SK-N-SH treated with all-trans-retinoic acid at 6 μM for 48 hours (cell line): ENCODE measurements around the gene BRD9.
A peak's percentile ranks its signal among the peaks of the same experiment; 100 is the strongest.
"Not testable (repeated sequence)": the region's sequence is repeated elsewhere in the genome, so short reads cannot be mapped to it uniquely, and the experiment has no call there.

Source experiments
- ATAC-seq: fragments of 200-7000 bp; cut with Tn5 transposase; 3 replicates; pipeline ENCODE4 v1.9.1; 2020; ENCODE audit warnings: mild to moderate bottlenecking, moderate library complexity
- ARNTL ChIP-seq: fragments of 450-650 bp; formaldehyde crosslinking; IDR thresholded peaks from 2 replicates; pipeline ENCODE4 v1.5.0; 2020; ENCODE audit warnings: low read depth, mild to moderate bottlenecking, moderate library complexity, borderline replicate concordance
- CSDC2 ChIP-seq: fragments of 250-450 bp; sonication (Bioruptor Pico); IDR thresholded peaks from 2 replicates; pipeline ENCODE4 v1.5.0; 2020; ENCODE audit warnings: mild to moderate bottlenecking, moderate library complexity
- ESRRG ChIP-seq: fragments of 250-450 bp; sonication (Bioruptor Pico); IDR thresholded peaks from 2 replicates; pipeline ENCODE4 v1.6.1; 2021; ENCODE audit warnings: mild to moderate bottlenecking
- OSR1 ChIP-seq: fragments of 250-450 bp; sonication (Bioruptor Pico); IDR thresholded peaks from 2 replicates; pipeline ENCODE4 v1.8.0; 2022; ENCODE audit warnings: moderate library complexity, mild to moderate bottlenecking, inconsistent platforms
- RARB ChIP-seq: fragments of 250-450 bp; sonication (Bioruptor Pico); IDR thresholded peaks from 2 replicates; pipeline ENCODE4 v1.8.0; 2021; ENCODE audit warnings: mild to moderate bottlenecking, moderate library complexity
- TCF4 ChIP-seq: fragments of 250-450 bp; sonication (Bioruptor Pico); IDR thresholded peaks from 2 replicates; pipeline ENCODE4 v1.8.0; 2021; ENCODE audit warnings: mild to moderate bottlenecking, moderate library complexity, borderline replicate concordance
- TOX ChIP-seq: fragments of 250-450 bp; sonication (Bioruptor Pico); IDR thresholded peaks from 2 replicates; pipeline ENCODE4 v1.8.0; 2021; ENCODE audit warnings: mild to moderate bottlenecking, moderate library complexity, borderline replicate concordance
- ZFP3 ChIP-seq: fragments of 250-450 bp; sonication (Bioruptor Pico); IDR thresholded peaks from 2 replicates; pipeline ENCODE4 v1.5.0; 2020; ENCODE audit warnings: mild to moderate bottlenecking, moderate library complexity
- ZNF565 ChIP-seq: fragments of 450-650 bp; formaldehyde crosslinking; conservative IDR thresholded peaks from 2 replicates; pipeline ENCODE4 v1.5.0; 2020; ENCODE audit warnings: low read depth, mild to moderate bottlenecking, moderate library complexity
- ZNF8 ChIP-seq: fragments of 450-650 bp; formaldehyde crosslinking; IDR thresholded peaks from 2 replicates; pipeline ENCODE4 v1.5.0; 2020; ENCODE audit warnings: mild to moderate bottlenecking, moderate library complexity
- TF ChIP-seq, protein P1 (sequence below): fragments of 250-450 bp; sonication (Bioruptor Pico); IDR thresholded peaks from 2 replicates; pipeline ENCODE4 v1.8.0; 2020; ENCODE audit warnings: mild to moderate bottlenecking, moderate library complexity, borderline replicate concordance
- TF ChIP-seq, protein P2 (sequence below): fragments of 250-450 bp; sonication (Bioruptor Pico); IDR thresholded peaks from 2 replicates; pipeline ENCODE4 v1.5.1; 2020; ENCODE audit warnings: low read depth, mild to moderate bottlenecking, moderate library complexity
- TF ChIP-seq, protein P3 (sequence below): fragments of 250-450 bp; sonication (Bioruptor Pico); IDR thresholded peaks from 2 replicates; pipeline ENCODE4 v1.5.1; 2021; ENCODE audit warnings: mild to moderate bottlenecking, moderate library complexity

The BRD9 gene

DNA sequence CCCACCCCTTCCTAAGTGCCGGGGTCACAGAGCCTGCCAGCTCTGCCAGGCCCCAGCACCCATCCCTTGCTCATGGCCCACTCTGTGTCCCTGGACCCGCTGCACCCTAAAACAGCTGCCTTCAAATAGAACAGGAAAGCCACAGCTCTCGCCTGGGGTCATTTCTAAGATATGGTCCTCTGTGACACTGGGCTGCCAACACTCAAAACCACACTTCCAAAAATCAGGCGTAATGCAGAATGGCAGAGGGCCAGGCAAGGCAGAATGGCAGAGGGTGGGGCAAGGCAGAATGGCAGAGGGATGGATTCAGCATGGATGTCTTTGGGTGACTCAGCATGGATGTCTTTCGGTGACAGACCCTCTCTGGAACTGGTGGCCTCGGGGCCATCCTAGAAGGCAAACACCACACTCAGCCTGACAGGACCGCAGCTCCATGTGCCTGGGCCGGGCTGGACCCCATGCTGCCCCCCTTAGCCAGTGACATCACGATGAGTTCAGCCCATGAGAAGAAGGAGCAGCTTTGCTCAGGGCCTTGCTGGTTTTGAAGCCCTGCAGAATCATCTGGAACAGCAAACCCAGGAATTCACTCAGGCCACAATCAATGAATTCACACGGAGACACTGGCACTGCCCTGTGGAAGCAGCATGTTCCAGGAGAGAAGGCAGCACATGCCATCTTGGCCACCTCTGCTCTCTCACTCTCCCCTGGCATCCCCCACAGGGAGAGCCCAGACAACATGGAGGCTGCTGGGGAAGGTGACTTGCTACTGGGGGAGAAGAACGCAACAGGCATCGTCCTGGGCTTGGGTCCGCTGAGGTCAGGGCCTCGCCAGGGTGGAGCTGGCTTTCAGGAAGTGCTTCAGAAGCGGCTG, 50.8 kb downstream of the BRD9 start:
- ATAC-seq: not testable (repeated sequence)

DNA sequence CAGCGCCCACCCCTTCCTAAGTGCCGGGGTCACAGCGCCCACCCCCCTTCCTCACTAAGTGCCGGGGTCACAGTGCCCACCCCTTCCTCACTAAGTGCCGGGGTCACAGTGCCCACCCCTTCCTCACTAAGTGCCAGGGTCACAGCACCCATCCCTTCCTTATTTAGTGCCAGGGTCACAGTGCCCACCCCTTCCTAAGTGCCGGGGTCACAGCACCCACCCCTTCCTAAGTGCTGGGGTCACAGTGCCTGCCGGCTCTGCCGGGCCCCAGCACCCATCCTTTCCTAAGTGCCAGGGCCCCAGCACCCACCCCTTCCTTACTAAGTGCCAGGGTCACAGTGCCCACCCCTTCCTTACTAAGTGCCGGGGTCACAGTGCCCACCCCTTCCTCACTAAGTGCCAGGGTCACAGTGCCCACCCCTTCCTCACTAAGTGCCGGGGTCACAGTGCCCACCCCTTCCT, 51.6 kb downstream of the BRD9 start:
- ATAC-seq: not testable (repeated sequence)

DNA sequence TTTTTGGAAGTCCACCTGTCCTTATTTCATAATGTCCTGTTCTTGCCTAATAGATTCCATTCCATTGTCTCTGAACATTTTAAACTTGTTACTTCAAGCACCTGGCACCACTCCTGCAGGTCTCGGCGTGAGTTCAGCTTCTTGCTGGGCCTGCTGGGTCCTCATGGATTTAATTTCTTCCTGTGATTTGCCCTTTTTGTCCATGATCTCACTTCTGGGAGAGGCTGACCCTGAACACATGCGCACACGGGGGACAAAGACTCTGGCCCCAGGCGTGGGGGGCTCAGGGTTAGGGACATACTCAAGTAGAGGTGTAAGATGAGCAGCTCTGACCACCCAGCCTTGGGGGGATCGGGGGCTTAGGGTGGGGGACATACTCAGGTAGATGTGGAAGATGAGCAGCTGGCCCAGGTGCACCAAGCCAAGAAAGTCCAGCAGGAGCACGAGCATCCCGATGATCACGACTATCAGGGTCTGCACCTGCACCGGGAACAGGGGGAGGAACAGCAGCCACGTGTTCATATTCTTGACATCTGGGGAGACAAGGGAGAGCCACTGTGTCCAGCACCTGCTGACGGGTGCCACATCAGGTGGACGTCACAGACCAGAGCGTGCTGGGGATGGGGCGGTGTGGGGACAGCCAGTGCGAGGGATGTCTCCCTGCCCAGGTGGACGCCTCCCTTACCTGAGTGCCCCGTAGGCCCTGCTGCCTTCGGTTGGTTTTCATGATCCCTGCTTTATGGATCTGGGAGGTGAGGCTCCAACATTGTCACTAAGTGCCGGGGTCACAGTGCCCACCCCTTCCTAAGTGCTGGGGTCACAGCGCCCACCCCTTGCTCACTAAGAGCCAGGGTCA, 52.3 kb downstream of the BRD9 start:
- not testable (repeated sequence) for ATAC-seq

DNA sequence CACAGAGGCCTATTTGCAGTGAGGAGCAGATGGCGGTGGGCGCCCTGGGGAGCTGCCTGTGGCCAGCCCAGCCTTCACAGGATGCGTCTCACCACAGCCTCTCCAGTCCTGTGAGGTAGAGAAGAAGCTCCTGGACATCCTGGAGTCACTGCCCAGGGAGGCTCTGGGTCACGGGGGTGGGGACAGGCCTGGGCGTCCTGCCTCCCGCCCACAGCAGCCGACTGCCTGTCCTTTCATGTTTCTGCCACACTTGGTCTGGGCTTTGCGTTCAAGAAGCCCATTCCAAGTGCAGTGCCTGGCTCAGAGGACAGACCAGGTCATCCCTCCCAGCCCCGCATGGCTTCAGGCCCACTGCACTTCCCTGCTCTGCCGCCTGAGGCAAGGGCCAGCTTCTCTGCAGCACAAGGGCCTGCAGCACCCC, 54.2 kb downstream of the BRD9 start:
- peak; percentile 30; the same call in 2 of the 3 replicates for ATAC-seq

DNA sequence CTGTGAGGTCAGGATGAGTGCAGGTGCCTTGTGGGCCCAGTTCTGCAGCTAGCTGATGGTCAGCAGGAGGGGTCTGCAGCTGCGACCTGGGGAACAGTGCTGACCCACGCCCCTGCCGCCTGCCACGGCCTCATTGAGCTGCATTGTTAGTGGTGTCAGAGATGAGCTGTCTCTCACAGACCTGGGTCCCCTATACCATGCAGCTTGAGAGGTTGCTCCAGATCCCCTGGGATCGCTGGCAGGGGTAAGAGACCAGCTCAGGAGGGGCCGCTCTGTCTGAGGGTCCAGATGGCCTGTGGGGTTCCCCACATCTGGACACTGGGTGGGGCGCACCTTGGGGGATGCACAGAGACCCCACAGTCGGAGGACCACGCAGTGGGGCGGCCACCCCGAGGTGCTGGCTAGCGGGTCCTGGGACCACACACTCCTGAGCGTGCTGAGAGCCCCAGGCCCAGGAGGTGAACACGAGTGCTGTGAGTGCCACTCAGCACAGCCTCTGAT, 54.9 kb downstream of the BRD9 start:
- not testable (repeated sequence) for ATAC-seq

DNA sequence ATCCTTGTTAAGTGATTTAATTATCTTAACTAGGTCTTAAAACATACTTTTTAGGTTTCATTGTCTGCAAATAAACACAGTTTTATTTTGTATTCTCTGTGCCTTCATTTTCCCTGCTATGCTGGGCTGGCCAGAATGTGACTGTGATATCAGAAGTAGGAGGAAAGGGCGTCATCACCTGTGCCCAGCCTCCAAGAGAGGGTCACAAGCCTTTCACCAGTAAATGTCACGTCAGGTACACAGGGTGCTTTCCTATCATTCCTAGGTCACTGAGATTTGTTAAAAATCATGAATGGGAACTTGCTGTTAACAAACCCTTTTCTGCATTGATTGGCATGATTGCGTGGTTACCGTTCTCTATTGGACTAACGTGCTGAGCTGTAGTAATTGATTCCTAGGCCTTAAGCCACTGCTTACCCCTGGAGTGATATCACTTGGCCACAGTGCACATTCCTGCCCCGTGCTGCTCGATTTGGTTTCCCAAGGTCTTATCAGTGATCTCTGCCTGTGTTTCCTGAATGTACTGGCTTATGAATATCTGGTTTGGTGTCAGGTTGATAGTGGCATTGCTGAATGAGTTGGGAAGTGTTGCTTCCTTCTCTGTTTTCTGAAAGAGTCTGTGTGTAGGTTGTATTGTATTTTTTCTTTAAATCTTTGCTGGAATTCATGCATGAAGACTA, 56.5 kb downstream of the BRD9 start:
- ATAC-seq: not testable (repeated sequence)

DNA sequence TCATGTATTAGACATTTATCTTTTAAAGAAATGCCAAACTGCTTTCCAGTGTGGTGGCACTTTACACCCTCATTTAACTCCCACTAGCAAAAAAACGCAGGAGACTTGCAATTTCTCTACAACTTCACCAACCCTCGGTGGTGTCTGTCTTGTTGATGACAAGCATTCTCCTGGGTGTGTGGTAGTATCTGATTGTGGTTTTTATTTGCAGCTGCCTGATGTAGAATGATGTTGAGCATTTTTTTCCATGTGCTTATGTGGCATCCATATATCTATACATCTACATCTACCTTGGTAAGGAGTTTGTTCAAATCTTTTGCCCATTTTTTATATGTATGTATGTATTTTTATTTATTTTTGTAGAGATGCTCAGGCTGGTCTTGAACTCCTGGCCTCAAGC, 58.6 kb downstream of the BRD9 start:
- not testable (repeated sequence) for ATAC-seq

DNA sequence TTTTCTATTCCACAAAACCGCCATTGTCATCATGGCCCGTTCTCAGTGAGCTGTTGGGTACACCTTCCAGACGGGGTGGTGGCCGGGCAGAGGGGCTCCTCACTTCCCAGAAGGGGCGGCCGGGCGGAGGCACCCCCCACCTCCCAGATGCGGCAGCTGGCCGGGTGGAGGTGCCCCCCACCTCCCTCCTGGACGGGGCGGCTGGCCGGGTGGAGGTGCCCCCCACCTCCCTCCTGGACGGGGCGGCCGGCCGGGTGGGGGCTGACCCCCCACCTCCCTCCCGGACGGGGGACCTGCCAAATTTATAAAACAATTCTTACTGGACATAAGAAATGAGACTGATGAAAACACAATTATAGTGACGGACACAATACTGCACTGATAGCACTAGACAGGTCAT, 64.4 kb downstream of the BRD9 start:
- ATAC-seq: not testable (repeated sequence)

DNA sequence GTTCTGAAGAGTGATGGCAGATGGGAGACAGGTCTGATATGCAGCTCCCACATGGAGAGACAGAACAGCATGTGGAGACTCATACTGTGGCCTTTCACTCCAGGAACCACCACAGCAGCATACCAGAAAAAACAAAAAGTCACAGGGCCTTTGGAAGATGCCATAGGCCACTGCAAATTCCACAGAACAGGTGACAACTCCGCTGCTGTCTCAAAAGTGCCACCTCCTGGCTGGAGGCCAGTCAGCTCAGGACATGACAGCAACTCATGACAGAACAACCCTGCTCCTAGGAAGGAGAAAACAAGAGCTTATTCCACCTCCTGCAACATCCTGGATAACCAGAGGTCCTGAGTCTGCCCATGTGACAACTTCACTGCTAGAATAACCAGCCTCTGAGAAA, 67.1 kb downstream of the BRD9 start:
- ATAC-seq: not testable (repeated sequence)

DNA sequence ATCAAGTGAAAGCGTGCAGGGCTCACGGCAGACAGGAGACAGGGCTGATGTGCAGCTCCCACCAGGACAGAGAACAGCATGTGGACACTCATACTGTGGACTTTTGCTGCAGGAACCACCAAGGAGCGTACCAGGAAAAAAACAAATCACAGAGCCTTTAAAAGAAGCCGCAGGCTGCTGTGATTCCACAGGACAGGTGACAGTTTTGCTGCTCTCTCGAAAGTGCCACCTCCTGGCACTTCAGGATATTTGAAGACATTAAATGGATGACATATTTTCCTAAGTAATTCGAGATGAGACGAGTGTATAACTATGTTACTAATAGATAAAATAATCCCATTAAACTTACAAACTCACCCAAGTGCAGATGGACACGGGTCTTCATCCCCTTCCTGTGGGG, 71.1 kb downstream of the BRD9 start:
- no peak for ATAC-seq
- no peak for TF ChIP-seq TOX (CRISPR knock-in tag)
- TF ChIP-seq, protein P1, sequence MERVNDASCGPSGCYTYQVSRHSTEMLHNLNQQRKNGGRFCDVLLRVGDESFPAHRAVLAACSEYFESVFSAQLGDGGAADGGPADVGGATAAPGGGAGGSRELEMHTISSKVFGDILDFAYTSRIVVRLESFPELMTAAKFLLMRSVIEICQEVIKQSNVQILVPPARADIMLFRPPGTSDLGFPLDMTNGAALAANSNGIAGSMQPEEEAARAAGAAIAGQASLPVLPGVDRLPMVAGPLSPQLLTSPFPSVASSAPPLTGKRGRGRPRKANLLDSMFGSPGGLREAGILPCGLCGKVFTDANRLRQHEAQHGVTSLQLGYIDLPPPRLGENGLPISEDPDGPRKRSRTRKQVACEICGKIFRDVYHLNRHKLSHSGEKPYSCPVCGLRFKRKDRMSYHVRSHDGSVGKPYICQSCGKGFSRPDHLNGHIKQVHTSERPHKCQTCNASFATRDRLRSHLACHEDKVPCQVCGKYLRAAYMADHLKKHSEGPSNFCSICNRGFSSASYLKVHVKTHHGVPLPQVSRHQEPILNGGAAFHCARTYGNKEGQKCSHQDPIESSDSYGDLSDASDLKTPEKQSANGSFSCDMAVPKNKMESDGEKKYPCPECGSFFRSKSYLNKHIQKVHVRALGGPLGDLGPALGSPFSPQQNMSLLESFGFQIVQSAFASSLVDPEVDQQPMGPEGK (CRISPR knock-in tag): no peak
- TF ChIP-seq, all 23 proteins: peak for 0

DNA sequence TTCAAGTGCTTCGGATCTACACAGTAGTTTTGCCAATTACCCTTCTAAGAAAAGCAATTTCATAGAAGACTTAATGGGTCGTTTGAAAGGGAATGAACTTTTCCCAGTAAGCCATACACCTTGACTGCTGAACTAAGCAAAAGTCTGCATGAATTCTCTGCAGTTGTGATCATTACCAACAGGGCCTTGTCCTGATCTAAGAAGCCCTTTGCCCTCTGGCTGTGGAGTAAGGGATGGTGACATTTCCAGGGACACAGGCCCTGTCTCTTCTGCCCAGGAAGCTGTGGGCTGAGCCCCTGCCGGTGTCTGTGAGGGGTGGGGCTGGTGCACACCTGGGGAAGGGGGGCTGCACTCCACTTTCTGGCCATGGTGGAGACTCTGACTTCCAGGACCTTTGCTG, 72.4 kb downstream of the BRD9 start:
- no peak for ATAC-seq
- TF ChIP-seq, protein P2, sequence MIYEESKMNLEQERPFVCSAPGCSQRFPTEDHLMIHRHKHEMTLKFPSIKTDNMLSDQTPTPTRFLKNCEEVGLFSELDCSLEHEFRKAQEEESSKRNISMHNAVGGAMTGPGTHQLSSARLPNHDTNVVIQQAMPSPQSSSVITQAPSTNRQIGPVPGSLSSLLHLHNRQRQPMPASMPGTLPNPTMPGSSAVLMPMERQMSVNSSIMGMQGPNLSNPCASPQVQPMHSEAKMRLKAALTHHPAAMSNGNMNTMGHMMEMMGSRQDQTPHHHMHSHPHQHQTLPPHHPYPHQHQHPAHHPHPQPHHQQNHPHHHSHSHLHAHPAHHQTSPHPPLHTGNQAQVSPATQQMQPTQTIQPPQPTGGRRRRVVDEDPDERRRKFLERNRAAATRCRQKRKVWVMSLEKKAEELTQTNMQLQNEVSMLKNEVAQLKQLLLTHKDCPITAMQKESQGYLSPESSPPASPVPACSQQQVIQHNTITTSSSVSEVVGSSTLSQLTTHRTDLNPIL (CRISPR knock-in tag): no peak
- TF ChIP-seq TOX (CRISPR knock-in tag) (no peak), ARNTL (CRISPR knock-in tag) (no peak), ZNF8 (no peak), TCF4 (CRISPR knock-in tag) (no peak), ZNF565 (CRISPR knock-in tag) (no peak), OSR1 (CRISPR knock-in tag) (no peak), CSDC2 (CRISPR knock-in tag) (no peak), ZFP3 (CRISPR knock-in tag) (no peak), ESRRG (CRISPR knock-in tag) (no peak), RARB (CRISPR knock-in tag) (no peak)
- TF ChIP-seq, protein P1 (CRISPR knock-in tag): no peak
- TF ChIP-seq, protein P3, sequence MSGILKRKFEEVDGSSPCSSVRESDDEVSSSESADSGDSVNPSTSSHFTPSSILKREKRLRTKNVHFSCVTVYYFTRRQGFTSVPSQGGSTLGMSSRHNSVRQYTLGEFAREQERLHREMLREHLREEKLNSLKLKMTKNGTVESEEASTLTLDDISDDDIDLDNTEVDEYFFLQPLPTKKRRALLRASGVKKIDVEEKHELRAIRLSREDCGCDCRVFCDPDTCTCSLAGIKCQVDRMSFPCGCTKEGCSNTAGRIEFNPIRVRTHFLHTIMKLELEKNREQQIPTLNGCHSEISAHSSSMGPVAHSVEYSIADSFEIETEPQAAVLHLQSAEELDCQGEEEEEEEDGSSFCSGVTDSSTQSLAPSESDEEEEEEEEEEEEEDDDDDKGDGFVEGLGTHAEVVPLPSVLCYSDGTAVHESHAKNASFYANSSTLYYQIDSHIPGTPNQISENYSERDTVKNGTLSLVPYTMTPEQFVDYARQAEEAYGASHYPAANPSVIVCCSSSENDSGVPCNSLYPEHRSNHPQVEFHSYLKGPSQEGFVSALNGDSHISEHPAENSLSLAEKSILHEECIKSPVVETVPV (CRISPR knock-in tag): no peak
